HG03039 (cell line): ENCODE measurements around the gene HOXC5.

ENCODE experiments used
- ATAC-seq: cut with Tn5 transposase; IDR thresholded peaks from one replicate; pipeline ENCODE4 v1.9.1; 2021; ENCODE audit warnings: mild to moderate bottlenecking, moderate library complexity; ENCODE audit not compliant: unreplicated experiment

The HOXC5 gene

DNA sequence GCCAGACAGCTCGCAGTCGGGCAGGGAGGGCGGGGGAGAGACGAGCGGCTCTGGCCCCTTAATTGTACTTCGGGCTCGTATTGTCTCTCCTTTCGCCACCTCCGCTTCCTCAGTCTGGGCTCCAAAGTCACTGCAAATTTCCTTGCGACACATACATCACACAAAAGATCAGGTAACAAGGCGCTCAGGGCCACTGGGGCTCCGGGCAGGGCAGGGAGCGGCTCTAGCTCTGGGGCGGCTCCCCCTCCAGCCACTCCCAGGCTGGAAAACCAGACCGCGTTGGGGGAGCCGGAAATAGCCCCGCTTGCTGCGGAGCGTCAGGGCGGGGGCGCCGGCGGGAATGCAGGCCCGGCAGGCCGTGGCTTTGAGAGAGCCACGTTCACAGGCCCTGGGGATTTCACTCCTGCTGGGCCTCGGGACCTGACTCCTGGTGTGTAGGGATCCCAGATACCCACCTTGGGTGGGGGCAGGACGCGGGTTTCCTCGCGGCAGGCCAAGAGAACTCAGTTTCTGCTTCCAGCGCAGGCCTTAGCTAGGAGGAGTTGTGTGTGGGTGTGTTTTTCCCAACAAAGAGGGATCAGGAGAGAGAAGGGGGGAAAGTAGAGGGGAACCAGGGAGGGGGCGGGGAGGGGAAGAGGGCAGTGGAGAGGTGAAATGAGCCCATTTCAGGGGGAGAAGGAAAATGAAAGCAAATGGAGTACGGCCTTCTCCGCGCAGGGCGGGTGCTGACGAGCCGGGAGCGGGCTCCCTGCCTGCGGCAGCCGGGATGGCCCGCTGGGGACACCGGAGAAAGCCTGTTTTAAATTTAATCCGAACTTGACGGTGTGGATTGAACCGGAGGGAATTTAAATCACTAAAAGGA lies 37.2 kb upstream of the HOXC5 start:
- ATAC-seq: no peak

DNA sequence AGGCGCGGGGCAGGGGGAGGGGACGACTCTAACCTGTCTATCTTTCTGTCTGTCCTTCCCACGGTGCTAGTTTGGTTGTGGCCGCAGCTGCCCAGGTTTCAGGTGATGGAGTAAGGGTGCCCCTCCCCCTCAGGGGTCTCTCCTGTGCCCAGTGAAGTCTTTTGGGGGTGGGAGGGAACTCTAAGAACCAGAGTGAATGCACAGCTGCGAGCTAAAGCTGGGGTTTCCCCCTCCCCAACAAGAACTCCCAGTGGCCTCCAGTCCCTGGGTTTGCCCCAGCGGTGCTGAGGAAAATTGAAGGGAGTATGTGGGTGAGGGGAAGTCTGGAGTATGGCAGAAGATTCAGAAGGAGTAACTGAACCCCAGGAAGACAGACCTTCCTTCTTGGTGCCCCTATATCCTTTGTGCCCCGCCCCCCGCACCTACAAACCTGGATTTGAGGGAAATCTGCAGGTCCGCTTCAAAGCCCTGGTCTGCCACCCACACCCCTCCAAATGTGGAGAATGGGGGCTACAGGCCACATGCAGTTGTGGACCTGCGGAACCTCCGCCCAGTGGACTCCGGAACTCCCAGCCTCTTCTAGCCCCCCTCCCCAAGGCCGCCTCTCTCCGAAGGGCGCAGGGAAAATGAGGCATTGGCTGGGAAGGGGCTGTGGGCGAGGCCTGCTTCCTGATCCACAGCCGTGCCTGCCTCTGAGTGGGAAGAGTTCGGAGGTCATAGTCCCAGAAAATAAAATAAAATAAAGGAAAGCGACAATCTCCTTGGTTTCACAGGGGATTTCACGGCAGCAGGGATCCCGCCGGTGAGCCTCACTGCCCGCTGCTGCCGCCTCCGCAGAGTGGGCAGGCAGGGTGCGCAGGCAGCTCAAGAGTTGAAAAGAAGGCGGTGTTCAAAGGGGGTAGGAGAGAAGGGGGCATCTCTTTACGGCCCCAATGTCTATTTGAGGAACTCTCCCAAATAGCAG lies 36.3 kb upstream of the HOXC5 start:
- ATAC-seq: no peak

DNA sequence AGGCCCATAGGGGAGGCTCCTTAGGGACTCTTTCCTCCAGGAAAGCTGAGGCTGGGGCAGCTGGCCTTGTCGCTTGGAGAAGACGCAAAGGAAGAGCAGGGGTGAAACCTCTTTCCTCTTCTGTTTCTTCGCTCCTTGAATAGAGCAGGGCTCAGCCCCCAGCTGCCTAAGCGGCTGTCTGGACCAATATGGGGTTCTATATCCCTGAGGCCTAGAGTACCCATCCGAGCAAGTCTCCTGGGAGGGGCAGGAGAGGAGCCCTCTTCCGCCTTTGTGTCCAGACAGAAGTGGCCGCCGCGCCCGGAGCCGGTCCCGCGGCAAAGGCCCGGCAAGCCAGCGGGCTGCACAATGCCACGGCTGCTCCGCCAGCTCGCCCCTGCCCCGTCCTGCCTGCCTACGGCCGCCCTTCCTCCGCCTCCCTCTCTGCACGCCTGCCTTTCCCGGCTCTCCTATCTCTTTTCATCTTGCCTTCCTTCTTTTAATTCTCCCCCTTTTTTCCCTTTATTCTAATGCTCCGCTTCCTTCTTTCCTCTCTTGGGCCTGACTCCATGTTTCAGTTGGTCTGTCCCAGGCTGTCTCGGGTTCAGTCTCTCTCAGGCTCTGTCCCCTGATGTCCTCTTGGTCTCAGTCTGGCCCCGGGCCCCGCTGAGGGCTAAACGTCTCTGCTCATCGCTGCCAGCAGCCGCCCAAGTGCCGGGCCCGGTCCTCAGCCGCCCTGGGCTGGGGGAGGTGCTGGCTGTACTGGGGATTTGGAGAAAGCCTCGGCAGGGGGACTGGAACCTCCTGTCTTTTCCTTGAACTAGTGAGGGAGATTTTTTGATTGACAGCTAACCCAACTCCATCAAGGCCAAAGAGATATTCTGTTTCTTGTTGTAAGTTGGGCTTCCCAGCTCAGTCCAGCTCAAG lies 35.4 kb upstream of the HOXC5 start:
- ATAC-seq: no peak

DNA sequence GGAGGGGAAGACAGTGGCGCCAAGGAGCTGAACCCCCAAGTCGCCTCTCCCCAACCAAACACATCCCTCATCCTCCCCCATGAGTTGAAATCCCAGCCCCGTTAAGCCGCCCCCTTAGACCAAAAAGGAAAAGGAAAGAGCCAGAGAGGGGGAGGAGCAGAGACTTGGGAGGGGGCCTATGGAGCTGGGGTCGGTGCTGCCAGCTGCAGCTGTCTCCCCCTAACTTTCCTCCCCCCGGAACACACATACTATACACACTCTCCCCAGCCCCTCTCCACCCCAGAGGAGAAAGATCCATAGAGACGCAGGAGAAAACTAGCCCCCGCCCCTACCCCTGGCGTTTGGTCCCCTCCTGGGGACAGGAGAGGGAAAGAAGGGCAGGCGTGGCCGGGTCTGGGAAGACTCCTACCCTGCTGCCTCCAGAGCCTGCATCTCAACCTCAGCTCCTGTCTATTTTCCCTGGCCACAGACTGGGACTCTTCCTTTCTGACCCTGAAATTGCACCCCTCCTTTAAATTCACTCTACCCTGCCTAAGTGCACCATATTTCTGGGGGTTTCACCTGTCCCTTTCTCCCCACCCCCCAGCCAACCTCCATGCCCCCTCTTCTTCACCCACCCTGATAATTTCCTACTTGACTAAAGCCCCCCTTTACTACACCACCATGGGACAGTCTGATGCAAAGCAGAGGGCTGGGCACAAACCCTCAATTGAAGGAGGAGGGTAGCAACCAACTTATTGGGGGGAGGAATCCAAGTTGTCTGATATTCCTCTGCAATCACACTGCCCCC lies 34.5 kb upstream of the HOXC5 start:
- ATAC-seq: no peak

DNA sequence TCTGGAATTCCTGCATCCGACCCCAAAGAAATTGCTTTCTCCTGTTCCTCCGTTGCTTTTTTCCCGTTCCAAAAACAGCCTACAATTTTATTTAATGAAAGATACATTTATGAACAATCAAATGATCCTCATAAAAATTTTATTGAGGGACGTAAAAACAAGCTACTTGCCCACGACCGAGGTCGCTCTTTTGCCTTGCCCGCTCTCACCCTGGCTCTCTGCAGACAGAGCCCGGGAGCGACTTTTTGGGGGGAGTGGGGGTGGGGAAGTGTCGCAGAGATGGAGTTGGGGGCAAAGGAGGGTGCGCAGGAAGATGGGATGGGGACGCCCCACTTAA lies 34.0 kb upstream of the HOXC5 start:
- no peak for ATAC-seq

DNA sequence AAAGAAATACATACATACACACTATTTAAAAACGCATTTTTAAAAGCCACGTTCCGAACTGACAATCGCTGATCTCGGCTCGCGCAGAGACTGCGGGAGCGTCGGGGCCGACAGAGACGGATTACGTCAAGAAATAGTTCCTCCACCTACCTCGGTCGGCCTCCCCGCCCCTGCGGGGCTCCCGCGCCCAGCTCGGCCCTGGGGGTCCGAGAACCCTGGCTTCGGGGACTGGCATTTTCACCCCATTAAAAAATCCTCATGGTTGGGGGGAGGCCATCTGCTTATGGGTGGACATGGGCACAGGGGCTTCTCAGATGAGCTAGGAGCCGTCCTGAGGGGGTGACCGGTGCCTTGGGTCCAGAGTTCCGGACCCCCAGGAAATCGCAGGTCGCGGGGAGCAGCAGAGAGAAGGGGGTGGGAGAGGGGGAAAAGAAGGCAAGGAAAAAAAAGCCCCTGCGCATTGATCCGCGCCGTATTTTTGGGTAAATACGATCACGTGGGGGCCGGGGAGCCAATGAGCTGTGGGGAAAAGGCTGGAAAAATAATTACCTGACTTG lies 33.2 kb upstream of the HOXC5 start:
- no peak for ATAC-seq

DNA sequence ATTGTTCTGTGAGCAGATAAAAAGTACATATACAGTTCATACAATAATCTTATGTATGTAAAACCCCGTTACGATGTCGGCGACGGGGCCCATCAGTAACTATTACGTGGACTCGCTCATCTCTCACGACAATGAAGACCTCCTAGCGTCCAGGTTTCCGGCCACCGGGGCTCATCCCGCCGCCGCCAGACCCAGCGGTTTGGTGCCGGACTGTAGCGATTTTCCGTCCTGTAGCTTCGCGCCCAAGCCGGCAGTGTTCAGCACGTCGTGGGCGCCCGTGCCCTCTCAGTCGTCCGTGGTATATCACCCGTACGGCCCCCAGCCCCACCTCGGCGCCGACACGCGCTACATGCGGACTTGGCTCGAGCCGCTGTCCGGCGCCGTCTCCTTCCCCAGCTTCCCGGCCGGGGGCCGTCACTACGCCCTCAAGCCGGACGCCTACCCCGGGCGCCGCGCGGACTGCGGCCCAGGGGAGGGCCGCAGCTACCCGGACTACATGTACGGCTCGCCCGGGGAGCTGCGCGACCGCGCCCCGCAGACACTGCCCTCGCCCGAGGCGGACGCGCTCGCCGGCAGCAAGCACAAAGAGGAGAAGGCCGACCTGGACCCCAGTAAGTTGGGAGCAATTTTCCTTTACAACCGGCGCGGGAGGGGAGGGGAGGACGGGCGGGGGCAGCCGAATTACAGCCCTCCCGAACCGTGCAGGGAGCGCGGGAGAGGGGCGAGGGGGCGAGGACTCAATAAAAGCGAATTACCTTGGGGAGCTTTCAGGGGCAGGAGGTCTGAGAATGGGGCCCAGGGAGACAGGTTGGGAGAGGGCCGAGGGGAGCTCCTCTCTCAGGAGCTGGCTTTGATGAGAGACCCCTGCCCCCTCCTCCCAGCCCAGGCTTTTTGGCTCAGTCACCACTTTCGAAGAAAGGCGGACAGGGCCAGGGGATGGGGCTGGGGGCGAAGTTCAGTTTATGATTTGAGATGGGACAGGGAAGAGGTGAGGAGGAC lies 32.4 kb upstream of the HOXC5 start, which contains the start of gene HOXC9:
TSS of gene HOXC9 (plus strand) at position 46 of the 999 bp plus-strand sequence. CDS start at position 74, 28 bp downstream.
- no peak for ATAC-seq

DNA sequence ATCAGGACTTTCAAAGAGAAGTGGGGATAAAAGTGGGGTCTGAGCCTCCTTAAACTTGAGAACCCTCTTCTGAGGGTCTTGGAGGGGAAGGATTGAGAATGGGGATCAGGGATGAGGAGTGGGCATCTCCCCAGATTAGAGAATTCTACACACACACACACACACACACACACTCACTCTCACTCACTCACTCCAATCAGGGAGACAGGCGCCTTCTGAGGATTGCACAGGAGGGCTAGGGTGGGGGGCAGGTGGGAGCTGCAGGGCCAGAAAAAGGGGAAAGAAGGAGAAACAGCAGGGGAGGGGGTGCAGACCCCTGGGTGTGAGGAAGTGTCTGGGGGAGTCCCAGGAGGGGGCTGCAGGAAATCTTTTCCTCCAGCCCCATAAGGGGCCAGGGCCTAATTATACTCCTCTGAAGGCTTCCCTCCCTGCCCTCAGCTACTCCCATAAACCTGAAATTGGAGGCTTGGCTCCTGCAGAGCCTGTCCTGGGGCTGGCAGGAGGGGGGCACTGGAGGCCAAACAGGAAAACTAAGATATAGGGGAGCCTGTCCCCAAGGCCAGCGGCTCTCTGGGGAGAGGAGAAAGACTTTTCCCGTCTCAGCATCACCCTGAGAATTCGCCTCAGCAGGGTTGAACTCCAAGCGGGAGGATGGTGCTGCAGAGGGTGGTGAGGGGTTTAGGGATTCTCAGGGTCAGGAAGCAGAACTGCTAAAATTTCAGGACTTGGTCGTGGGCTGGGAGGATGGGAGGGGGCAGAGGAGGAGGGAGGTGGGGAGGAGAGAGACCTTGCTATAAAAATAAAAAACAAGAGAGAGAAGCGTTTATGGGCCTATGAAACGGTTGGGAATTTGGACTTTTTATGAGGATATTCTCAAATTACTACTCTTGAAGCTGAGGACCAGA lies 31.3 kb upstream of the HOXC5 start:
- no peak for ATAC-seq

DNA sequence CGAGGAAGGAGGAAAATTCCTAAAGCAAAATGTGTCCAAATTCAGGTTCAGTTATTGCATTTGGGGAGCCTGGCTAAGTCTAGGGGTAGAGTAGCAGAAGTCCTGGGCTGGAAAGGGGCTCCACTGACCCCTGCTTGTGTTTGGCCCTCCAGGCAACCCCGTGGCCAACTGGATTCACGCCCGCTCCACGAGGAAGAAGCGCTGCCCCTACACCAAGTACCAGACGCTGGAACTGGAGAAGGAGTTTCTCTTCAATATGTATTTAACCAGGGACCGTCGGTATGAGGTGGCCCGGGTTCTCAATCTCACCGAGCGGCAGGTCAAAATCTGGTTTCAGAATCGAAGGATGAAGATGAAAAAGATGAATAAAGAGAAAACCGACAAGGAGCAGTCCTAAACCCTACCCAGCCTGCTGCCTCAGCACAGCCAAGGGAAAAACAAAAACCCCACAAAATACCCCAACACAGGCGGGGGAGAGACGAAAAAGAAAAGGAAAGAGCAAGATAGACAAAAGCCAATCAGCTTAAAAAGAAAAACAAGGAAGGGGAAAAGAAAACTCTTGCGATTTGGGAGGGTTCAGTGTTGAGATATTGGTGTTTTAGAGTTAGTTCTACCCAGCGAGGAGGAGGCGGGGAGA lies 30.5 kb upstream of the HOXC5 start:
- no peak for ATAC-seq

DNA sequence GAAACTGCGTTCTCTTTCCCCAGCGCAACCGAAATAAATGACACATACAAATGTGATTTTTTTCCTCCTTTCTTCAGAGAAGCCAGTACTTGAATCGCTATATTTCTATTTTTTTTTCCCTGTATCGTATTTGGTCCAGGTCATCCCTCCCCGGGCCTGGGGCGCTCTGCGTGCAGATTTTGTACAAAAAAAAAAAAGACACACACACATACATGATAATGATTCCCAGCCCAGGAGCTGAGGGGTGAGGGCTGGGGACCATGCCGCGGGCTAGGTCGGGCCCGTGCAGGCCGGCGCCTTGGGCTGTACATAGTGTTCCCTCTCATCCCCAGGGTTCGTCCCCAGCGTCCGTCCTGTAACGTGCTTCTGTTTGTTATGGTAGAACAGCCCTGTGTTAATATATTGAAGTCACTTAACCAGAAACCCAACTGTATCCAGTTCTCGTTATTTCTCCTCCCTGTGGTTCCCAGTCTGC lies 29.9 kb upstream of the HOXC5 start:
- no peak for ATAC-seq

DNA sequence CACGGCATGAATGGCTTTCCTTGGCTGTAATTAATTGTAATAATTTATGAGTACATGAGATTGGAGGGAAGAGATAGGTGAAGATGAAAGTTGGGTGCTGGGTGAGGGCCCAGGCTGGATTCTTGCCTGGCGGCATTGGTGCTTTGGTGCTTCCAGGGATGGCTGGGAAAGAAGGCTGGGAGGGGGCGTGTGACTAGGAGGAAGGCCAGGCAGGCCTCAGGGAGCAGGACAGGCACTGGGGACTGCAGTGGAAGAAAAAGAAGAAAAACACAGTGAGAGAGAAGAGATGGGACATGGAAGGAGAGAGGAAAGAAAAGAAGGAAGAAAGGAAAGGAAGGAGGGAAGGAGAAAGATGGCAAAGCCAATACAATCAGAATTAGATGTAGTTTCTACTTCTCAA lies 29.2 kb upstream of the HOXC5 start:
- ATAC-seq: no peak

DNA sequence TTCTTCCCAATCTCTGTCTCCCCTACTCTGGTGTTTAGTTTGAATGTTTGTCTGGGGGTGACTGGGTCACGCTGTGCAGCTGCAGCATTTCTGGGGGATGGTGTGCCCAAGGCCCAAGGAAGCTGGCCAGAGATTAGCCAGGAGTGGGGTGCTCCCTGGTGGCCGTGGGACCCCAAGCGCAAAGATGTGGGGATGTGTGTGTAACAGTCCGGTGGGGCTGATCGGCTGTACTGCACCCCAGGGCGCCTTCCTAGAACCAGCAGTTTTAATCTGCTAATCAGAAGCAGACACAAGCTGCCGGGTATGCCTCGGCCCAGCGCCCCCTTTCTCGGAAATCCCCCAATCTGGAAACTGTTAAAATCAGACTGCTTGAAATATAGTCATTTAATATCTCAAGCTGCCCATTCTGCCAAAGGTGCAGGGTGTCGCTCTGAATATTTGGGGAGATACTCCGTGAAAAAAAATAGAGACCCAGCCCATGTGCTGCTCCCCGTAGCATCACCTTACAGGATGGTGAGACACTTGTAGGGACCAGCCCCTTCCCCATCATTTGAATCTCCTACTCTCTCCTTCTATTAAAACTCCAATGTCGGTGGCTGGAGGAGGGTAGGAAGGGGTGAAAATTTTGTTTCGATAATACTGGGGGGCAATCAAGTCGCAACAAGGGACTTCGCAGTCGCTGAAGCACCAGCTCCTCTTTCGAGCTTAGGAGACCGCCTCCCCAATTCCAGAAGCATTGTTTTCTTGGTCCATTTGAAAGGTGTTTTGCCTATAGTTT lies 28.6 kb upstream of the HOXC5 start:
- no peak for ATAC-seq

DNA sequence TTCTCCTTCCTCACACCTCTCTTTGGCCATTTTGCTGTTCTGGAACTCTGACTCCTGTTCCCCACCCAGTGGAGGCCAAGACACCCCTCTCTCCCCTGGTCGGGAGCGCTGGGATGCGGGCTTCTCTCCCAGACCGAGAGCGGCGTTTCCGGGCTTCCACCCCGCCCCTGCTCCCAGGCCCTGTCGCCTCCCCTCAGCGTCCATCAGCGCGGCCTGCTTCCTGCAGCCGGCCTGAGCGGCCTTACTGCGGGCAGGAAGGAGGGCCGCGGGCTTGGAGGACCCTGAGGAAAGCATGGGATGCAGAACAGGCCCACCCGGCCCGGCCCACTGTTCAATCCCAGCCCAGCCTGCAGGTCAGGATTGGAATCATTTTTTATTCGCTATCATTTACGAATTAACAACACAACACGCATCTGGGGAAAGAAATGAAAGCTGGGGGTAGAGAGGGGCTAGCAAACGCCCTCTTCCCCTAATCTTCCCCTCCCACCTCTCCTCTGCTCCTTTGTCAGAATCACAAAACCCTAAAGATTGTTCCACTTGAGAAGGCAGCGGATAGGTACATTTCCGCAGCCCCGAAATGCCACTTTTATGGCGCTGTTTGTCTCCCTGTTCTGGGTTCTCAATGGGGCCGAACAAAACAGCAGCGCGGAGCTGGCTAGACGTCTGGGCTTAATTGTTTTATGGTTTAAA lies 27.9 kb upstream of the HOXC5 start:
- ATAC-seq: no peak

DNA sequence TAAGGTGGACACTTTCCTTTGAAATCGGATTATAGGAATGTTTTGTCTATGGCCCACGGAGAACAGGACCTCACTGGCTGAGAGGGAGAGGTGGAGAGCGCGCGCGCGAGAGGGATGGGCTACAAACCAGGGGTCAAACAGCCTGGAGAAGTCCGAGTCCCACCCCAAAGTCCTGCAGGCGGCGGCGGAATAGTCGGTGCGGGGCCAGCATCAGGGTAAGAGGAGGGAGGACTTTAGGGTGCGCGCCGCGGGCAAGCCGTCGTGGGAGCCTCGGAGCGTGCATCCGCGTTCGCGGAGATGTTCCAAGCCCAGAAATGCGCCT lies 27.4 kb upstream of the HOXC5 start:
- ATAC-seq: no peak

DNA sequence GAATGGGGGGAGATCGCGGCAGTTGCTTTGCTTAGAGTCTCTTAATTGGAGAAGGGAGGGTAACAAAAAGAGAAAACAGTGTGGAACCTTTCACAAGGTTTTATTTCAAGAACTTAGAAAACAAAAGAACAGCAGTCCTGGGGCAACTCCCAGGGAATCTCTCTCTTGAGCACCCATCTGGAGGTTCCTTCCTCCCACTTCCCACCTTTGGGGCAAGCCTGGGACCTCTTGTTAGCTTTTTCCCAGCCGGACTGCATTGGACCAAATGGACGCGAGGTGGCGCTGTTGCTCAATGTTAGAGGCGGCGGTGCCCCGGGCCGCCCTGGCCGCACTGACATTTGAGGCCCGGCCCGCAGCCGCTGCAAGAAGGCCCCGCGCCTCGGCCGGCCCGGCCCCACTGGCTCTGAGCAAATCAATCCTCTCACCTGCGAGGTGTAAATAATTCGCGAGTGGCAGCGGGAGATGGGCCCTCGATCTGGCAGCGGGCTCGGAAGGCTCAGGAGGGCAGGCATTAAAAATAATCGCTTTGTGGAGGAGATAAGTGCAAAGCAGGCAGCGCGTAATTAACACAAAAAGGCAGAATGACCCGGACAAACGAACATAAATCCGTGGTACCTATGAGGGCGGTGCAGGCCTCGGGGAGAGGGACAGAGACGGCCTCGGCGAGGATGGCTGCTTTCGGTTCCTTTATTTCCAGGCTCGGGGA lies 26.8 kb upstream of the HOXC5 start:
- no peak for ATAC-seq
